Endodermal cell (in vitro differentiated cells): ENCODE data around the gene DMAC2L. TPM values are rescaled to one million over a fixed set of nuclear protein-coding genes. Genes with fewer than 3 reads are reported as not detected.

Source experiments
- DNase-seq: peaks from one replicate; pipeline ENCODE4 v3.0.0-alpha.2; 2017
- H3K27ac ChIP-seq: 2 replicates; pipeline ENCODE4 v1.5.1; 2013; ENCODE audit warnings: mild to moderate bottlenecking, low read depth, low read length, moderate library complexity
- H3K27me3 ChIP-seq: 2 replicates; pipeline ENCODE4 v1.6.1; 2013; ENCODE audit warnings: mild to moderate bottlenecking, low read length, moderate library complexity; ENCODE audit not compliant: insufficient read depth, control insufficient read depth, poor library complexity, severe bottlenecking
- H3K36me3 ChIP-seq: 2 replicates; pipeline ENCODE4 v1.7.0; 2013; ENCODE audit warnings: mild to moderate bottlenecking, low read length, moderate library complexity; ENCODE audit not compliant: control insufficient read depth, insufficient read depth
- H3K4me1 ChIP-seq: one replicate; pipeline ENCODE4 v1.7.0; 2013; ENCODE audit warnings: low read length; ENCODE audit not compliant: control insufficient read depth, insufficient read depth
- H3K4me3 ChIP-seq: 2 replicates; pipeline ENCODE4 v1.5.1; 2013; ENCODE audit warnings: mild to moderate bottlenecking, low read length, moderate library complexity
- H3K9ac ChIP-seq: 2 replicates; pipeline ENCODE4 v1.6.1; 2013; ENCODE audit warnings: mild to moderate bottlenecking, low read length, moderate library complexity; ENCODE audit not compliant: poor library complexity, severe bottlenecking; ENCODE audit errors: extremely low read depth
- H3K9me3 ChIP-seq: 2 replicates; pipeline ENCODE4 v1.6.1; 2013; ENCODE audit warnings: mild to moderate bottlenecking, low read length, moderate library complexity; ENCODE audit not compliant: control insufficient read depth
- H3K27ac Mint-ChIP-seq: 2 replicates; pipeline ENCODE4 v1.8.0; 2020; ENCODE audit warnings: mixed read lengths
- H3K27me3 Mint-ChIP-seq: 2 replicates; pipeline ENCODE4 v1.8.0; 2021; ENCODE audit warnings: mild to moderate bottlenecking, mixed read lengths; ENCODE audit not compliant: insufficient read depth
- H3K36me3 Mint-ChIP-seq: 2 replicates; pipeline ENCODE4 v1.8.0; 2020; ENCODE audit warnings: low read depth, mixed read lengths
- H3K4me1 Mint-ChIP-seq: 2 replicates; pipeline ENCODE4 v1.8.0; 2020; ENCODE audit warnings: mixed read lengths
- H3K4me3 Mint-ChIP-seq: 2 replicates; pipeline ENCODE4 v1.8.0; 2020; ENCODE audit warnings: mild to moderate bottlenecking, moderate library complexity, mixed read lengths
- H3K9me3 Mint-ChIP-seq: 2 replicates; pipeline ENCODE4 v1.8.0; 2020; ENCODE audit warnings: mild to moderate bottlenecking, mixed read lengths
- WGBS, 2 experiments: methylation state at CpG; one replicate each; pipeline versions ENCODE4 v1.1.5 to v1.1.7; 2013; ENCODE audit warnings: missing lambda C conversion rate in 2 of 2, mixed read lengths in 1 of 2; ENCODE audit not compliant: insufficient coverage in 1 of 2, insufficient read length in 1 of 2; 5-methylcytosine and 5-hydroxymethylcytosine counted together
- total RNA-seq, 2 donors: library from RNA; stranded (reverse); fragmentation: NEBNext Ultra II Directional in 1 of 2; extraction: Animal tissue kit (Norgen Biotek cat#: 25700) in 1 of 2; gene quantifications; 2 replicates in 1 of 2; 3 replicates in 1 of 2; pipeline ENCODE4 v1.2.1, GENCODE V29; 2021
- TF ChIP-seq, protein P1 (sequence below): fragments of 200-600 bp; sonication (generic); conservative IDR thresholded peaks from 2 replicates; pipeline ENCODE4 v1.5.0; 2021; ENCODE audit warnings: antibody characterized with exemption, mild to moderate bottlenecking

Gene DMAC2L
- total RNA-seq, 2 donors from 2014 or later = 15.3 to 16.6 TPM

DNA sequence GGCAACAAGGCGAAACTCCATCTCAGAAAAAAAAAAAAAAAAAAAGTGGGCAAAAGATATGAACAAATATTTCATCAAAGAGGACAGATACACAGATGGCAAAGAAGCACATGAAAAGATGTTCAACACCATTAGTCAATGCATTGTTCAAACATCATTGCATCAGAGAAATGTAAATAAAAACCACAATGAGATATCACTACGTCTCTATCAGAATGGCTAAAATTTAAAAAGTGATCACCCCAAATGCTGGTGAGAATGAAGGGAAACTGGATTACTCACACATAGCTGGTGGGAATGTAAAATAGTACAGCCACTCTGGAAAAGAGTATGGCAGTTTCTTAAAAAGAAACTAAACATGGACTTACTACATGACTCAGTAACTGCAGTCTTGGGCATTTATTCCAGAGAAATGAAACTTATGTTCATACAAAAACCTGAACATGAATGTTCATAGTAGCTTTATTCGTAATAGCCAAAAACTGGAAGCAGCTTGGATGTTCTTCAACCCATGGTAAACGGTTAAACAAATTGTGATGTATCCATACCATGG, 3.7 kb upstream of the DMAC2L start:
- Mint-ChIP-seq H3K27ac (no peak overlapping the region), H3K4me1 (peaks cover 7% of the 10 kb centered on the region), H3K36me3 (peaks cover 12% of the 10 kb centered on the region), H3K4me3 (no peak overlapping the region), H3K9me3 (peaks cover 4% of the 10 kb centered on the region), H3K27me3 (no peaks in the 10 kb centered on the region)
- no peak for DNase-seq
- Histone ChIP-seq H3K27me3 (no peaks in the 10 kb centered on the region), H3K9me3 (no peaks in the 10 kb centered on the region), H3K36me3 (no peaks in the 10 kb centered on the region), H3K4me3 (no peak overlapping the region), H3K4me1 (no peaks in the 10 kb centered on the region), H3K9ac (no peak overlapping the region), H3K27ac (no peak overlapping the region)
- TF ChIP-seq, protein P1, sequence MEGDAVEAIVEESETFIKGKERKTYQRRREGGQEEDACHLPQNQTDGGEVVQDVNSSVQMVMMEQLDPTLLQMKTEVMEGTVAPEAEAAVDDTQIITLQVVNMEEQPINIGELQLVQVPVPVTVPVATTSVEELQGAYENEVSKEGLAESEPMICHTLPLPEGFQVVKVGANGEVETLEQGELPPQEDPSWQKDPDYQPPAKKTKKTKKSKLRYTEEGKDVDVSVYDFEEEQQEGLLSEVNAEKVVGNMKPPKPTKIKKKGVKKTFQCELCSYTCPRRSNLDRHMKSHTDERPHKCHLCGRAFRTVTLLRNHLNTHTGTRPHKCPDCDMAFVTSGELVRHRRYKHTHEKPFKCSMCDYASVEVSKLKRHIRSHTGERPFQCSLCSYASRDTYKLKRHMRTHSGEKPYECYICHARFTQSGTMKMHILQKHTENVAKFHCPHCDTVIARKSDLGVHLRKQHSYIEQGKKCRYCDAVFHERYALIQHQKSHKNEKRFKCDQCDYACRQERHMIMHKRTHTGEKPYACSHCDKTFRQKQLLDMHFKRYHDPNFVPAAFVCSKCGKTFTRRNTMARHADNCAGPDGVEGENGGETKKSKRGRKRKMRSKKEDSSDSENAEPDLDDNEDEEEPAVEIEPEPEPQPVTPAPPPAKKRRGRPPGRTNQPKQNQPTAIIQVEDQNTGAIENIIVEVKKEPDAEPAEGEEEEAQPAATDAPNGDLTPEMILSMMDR = no peak
- WGBS, 2 experiments = 90 to 95% methylated on average over 3 to 4 of the region's 4 CpGs

DNA sequence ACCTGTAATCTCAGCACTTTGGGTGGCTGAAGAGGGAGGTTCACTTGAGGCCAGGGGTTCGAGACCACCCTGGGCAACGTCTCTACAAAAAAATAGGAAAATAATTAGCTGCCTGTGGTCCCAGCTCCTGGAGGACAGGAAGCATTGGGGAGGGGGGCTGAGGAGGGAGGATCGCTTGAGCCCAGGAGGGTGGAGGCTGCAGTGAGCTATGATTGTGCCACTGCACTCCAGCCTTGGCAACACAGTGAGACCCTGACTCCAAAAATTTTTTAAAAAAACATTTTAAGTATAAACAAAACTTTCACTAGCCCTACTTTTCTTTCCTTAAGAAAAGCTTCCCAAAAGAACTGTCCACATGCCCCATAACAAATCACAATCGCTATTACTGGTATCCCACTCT, 1.7 kb upstream of the DMAC2L start:
- peaks cover 24% of the 10 kb centered on the region for H3K36me3 Mint-ChIP-seq
- H3K27me3 Mint-ChIP-seq = no peaks in the 10 kb centered on the region
- WGBS, 2 experiments = 89 to 96% methylated on average over 4 of the region's 4 CpGs
- H3K36me3 ChIP-seq = peaks cover 9% of the 10 kb centered on the region
- H3K4me1 Mint-ChIP-seq = peaks cover 7% of the 10 kb centered on the region
- DNase-seq = no peak
- H3K9me3 Mint-ChIP-seq = peaks cover 10% of the 10 kb centered on the region
- H3K4me3 ChIP-seq = no peak overlapping the region
- H3K27me3 ChIP-seq = no peaks in the 10 kb centered on the region
- H3K4me3 Mint-ChIP-seq = peak overlapping the region; percentile 83
- TF ChIP-seq, protein P1 = no peak
- no peaks in the 10 kb centered on the region for H3K4me1 ChIP-seq
- no peak overlapping the region for H3K27ac ChIP-seq
- H3K9ac ChIP-seq = no peak overlapping the region
- no peak overlapping the region for H3K27ac Mint-ChIP-seq
- peaks cover 12% of the 10 kb centered on the region for H3K9me3 ChIP-seq

DNA sequence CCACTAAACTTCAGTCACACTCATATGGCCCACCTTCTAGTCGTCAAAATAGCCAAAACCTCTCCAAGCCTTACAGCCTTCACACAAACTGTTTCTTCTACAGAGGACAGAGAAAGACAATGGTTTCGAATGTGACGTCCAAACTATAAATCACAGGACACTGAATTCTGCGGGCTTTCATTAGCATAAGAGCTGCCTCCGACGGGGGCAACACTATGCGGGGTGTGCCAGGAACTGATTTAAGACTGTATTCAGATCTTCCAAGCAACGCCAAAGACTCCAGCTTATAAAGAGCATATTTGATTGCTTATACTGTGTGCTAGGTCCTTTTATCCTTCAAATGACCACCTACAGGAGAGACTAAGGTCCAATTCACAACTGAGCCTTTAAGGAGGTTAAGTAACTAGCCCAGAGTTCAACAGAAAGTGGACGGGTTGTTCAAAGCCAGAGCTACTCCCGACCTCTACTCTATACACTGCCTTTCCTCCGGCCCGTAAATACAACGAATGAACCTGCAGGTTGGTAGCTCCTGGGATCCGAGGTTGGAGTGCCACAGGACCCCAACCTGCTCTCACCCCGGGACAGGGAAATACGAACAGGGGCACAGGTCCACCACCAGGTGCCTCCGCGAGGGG, 670 bp upstream of the DMAC2L start:
- no peak for DNase-seq
- 2 to 6% methylated on average over 8 to 18 of the region's 18 CpGs for WGBS, 2 experiments
- no peak overlapping the region for H3K27ac ChIP-seq

More for the DNA sequence above, 670 bp upstream of the DMAC2L start:
- Mint-ChIP-seq H3K27ac (peak overlapping the region; percentile 93), H3K36me3 (peaks cover 31% of the 10 kb centered on the region), H3K9me3 (peaks cover 19% of the 10 kb centered on the region), H3K4me3 (peak overlapping the region; percentile 83), H3K27me3 (no peaks in the 10 kb centered on the region), H3K4me1 (peaks cover 7% of the 10 kb centered on the region)
- Histone ChIP-seq H3K9me3 (peaks cover 12% of the 10 kb centered on the region), H3K36me3 (peaks cover 9% of the 10 kb centered on the region), H3K27me3 (no peaks in the 10 kb centered on the region), H3K9ac (peak overlapping the region; percentile 48), H3K4me1 (no peaks in the 10 kb centered on the region), H3K4me3 (peak overlapping the region; percentile 94)
- TF ChIP-seq, protein P1 = peak; percentile 85
